Measurements from ENCODE around the gene OR2A25.

OR2A25 gene

DNA sequence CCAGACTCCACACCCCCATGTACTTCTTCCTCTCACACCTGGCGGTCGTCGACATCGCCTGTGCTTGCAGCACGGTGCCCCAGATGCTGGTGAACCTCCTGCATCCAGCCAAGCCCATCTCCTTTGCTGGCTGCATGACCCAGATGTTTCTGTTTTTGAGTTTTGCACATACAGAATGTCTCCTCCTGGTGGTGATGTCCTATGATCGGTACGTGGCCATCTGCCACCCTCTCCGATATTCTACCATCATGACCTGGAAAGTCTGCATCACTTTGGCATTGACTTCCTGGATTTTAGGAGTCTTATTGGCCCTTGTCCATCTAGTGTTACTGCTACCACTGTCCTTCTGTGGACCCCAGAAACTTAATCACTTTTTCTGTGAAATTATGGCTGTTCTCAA is 4.8 kb downstream of the OR2A25 start:
- DNase-seq: no peak

DNA sequence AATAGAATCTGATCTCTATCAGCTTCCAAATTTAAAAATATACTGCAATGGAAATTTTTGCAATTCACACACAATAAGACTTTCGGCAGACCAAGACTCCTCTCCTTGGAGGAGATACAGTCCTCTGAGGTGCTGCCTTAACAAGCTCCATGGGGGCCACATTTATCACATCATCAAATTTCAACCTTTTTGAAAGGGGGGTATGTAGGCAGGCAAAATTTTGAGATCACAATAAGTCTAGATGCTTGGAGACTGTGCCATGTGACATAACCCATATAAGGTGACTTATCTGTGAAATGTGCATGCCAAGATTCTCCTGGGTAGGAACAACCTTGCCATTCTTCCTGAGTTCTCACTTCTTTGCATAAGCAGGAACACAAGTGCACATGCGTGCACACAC is 16.4 kb downstream of the OR2A25 start, which contains the start of gene OR2A12:
TSS of gene OR2A12 (plus strand) at position 301 of the 400 bp plus-strand sequence. CDS start 8,830 bp downstream, outside the sequence.
- DNase-seq: no peak

DNA sequence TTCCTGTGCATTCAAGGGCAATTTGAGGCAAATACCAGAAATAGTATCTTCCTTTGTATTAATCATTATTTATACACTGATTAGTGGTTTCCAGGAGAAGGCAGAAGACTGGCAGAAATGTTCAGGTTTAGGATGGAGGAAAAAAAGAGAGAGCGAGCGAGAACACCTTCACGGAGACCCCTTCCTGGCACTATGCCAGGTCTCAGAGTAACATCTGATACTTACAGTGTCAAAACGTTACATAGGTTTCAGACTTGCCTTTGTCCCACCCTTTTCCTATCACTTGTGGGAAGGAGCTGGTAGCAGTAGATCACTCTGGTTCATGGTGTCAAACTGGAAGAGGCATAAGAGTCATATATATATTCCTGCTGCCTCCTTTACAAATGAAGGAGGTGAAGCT is 17.1 kb downstream of the OR2A25 start:
- DNase-seq: no peak

DNA sequence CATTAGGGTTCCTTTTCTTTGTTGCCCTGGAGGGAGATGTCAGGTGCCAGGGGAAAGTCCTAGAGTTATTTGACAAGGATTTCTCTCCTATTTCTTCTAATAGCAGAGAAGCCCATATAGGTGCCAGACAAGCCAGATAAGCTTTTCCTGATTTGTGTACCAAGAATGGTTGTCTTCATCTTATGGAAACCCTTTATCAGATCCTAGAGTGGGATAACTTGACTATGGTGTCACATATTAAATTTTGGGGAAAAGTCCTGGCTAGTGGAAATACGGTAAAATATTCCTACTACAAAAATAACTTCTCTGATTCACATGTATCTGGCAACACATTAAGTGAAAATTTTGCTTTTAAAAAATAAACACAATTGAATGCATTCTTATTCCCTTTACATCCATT is 17.6 kb downstream of the OR2A25 start:
- no peak for DNase-seq

DNA sequence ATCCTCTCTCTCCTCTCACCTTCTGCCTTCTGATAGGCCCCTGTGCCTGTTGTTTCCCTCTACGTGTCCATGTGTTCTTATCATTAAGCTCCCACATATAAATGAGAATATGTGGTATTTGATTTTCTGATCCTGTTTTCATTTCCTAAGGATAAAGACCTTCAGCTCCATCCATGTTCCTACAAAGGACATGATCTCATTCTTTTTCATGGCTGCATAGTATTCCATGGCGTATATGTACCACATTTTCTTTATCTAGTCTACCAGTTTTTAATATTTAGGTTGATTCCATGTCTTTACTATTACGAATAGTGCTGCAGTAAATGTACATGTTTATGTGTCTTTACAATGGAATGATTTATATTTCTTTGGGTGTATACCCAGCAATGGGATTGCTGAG is 21.1 kb downstream of the OR2A25 start:
- no peak for DNase-seq

DNA sequence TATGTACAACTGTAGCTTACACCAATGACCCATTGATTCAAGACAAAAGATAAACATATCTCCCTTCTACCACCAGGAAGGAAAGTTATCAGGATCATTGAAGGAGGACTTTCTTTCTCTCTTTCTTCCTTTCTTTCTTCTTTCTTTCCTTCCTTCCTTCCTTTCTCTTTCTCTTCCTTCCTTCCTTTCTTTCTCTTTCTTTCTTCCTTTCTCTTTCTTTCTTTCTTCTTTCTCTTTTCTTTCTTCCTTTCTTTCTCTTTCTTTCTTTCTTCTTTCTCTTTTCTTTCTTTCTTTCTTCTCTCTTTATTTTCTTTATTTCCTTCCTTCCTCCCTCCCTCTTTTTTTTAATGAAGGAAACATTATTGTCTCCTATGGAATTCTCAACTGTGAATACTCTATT is 29.2 kb downstream of the OR2A25 start:
- no peak for DNase-seq

DNA sequence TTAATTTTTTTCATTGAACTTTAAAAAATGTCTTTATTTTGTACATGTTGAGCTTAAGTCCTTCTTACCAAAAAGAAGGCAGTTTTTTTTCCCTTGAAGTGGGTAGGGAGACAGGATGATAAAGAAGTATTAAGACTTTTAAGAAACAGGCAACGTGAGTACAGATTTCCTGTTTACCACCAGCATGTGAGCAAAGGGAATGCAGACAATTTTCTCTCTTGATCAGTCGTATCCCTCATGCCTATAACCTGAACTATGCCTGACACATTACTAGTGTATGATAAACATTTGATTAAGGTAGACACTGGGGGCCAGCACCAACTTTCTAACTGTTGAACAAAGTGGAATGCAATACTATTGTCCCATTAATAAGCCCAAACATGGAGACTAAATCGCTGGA is 31.0 kb downstream of the OR2A25 start:
- no peak for DNase-seq

DNA sequence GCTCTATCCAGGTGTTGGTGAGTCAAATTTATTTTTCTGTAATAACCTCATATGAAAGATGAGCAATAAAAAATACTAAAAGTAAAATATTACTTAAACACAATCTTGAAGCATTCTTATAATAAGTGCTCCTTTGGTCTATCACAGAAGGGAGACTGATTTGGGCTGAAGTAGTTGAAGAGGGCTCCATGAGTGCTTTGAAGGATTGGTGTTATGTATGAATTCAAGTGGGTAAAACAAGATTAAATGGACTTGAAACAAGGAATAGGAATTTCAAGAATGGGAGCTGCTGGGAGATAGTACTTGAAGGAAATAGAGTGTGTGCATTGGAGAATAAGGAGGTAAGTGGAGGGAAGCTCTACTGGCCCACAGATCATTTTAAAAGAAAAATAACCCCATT is 32.4 kb downstream of the OR2A25 start:
- no peak for DNase-seq

DNA sequence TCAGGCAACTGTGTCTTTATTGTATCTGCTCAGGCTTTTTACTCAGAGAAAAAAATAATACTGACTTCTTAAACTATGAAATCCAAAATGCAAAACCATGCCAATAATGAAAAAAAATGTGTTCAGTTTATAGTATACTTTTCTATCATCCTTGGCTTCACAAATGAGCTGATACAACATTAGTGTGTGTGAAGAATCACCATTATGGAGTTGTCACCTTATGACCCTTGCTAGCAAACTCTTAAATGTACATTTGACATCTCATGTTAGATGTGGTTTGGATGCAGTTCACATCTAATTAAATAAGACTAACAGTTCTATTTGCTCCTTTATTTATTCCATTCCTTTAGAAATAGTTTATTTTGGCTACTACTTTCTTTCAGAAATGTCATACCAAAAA is 35.6 kb downstream of the OR2A25 start:
- DNase-seq: no peak

DNA sequence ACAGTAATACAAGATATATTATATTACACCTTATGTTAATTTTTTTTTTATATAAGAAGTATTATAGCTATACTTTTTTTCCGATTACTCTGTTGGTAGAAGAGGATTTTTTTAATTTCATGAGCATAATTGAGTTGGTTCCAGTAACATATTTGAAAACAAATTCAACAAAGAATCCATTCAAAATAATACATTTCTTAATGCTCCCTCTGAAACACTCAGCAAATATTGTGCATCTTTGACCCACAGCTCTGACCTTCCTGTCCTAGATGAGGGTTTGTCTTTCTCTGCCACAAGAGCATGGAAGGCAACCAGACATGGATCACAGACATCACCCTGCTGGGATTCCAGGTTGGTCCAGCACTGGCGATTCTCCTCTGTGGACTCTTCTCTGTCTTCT is 39.7 kb downstream of the OR2A25 start, which contains the start of gene OR2A2:
TSS of gene OR2A2 (plus strand) at position 301 of the 400 bp plus-strand sequence. CDS start at position 301, 0 bp downstream.
- no peak for DNase-seq

DNA sequence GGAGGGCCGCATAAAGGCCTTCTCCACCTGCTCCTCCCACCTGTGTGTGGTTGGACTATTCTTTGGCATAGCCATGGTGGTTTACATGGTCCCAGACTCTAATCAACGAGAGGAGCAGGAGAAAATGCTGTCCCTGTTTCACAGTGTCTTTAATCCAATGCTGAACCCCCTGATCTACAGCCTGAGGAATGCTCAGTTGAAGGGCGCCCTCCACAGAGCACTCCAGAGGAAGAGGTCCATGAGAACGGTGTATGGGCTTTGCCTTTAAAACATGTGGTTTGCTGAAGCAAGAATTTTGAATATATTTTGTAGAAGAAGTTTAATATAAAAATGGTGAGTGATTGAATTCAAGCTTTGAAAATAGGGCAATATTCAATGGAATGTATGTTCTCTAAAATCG is 40.7 kb downstream of the OR2A25 start:
- no peak for DNase-seq

DNA sequence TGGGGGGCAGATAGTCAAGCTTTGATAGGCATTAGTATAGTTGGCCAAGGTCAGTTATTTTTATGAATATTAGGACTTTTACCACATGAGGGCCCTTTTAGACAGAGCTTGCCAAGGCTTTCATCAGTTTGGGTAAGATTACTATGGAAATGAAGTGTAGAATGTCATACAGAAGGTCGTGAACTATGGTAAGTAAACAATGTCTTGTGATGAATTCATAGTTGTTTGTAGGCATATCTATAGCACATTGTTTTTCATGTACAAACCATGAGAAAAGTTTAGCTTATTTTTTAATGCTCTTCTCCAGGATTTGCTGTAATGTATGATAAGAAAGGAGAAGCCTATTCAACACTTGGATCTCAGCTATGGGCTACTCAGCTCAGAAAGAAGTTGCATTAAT is 44.0 kb downstream of the OR2A25 start:
- DNase-seq: no peak

DNA sequence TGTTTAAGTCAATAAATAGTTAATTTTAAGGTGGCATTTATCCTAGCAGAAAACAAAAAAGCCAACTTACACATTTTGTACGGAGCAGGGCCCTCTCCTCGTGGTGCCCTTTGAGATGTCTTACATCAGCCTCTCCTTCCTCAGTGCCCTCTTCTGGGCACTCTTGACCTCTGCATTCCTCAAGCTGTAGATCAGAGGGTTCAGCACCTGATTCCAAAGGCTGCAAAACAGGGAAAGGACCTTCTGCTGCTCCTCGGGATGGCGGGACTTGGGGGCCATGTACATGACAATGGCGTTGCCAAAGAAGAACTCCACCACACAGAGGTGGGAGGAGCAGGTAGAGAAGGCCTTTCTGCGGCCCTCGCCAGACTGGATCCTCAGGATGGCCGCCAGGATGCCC is 48.7 kb downstream of the OR2A25 start:
- DNase-seq: no peak

DNA sequence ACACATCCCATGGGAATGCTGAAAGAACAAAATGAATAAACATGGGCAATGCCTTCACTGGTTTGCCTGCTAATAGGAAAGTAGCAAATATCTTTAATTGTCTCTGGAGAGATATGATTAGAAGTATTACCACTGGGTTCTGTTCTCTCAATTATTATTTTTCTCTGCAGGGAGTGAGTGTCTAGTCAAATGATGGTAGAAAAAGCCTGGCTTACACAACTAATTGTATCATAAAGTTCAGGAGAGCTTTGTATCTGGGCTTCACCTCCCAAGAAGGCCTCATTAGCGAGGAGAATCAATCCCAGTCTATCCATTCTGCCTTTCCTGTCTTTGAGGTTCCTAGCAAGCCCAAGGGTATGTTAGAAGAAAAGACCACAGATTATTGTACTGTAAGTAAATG is 53.3 kb downstream of the OR2A25 start, which contains the start of gene OR2A14:
TSS of gene OR2A14 (plus strand) at position 301 of the 400 bp plus-strand sequence. CDS start 5,937 bp downstream, outside the sequence.
- no peak for DNase-seq

All from 8988T (cell line).